ENCODE results near the gene MINDY4B.

- TF ChIP-seq POLR2A (IDR thresholded peaks at IDR 0.05; ENCODE audit: low read depth, low read length), result no peak
- TF ChIP-seq POLR2AphosphoS5 (IDR thresholded peaks at IDR 0.05; ENCODE audit: low read depth, low read length), result no peak
Observed at GRCh38 chr3:150902988-150903387, 2.3 kb downstream of the MINDY4B start.

All from GM12892 (cell line).